ENCODE results near the gene DNAI7. TPM values are rescaled to one million over a fixed set of nuclear protein-coding genes. Genes with fewer than 3 reads are reported as not detected.

Gene DNAI7
- total and polyA plus RNA-seq, 7 donors = 0.13 to 1.2 (median 0.73) TPM; not detected in 3

DNA sequence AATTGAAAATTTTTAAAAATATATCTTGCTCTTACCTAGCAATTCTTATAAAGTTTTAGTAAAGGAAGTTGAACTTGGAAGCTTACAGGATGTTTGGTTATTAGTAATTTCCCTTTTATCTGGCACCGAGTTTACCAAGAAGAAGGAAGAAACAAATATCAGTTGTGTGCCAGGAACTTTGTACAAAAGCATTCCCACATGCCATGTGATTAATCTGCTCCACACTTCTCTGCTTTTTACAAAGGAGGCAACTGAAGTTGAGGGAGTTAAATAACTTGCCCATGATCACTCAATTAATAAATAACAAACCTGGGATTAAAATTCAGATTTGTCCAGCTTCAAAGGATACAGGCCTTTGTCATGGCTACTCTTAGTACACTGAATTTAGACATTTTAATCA lies 123.6 kb downstream of the DNAI7 start:
- TF ChIP-seq, protein P1, sequence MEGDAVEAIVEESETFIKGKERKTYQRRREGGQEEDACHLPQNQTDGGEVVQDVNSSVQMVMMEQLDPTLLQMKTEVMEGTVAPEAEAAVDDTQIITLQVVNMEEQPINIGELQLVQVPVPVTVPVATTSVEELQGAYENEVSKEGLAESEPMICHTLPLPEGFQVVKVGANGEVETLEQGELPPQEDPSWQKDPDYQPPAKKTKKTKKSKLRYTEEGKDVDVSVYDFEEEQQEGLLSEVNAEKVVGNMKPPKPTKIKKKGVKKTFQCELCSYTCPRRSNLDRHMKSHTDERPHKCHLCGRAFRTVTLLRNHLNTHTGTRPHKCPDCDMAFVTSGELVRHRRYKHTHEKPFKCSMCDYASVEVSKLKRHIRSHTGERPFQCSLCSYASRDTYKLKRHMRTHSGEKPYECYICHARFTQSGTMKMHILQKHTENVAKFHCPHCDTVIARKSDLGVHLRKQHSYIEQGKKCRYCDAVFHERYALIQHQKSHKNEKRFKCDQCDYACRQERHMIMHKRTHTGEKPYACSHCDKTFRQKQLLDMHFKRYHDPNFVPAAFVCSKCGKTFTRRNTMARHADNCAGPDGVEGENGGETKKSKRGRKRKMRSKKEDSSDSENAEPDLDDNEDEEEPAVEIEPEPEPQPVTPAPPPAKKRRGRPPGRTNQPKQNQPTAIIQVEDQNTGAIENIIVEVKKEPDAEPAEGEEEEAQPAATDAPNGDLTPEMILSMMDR (IDR thresholded peaks at IDR 0.05) = no peak
- TF ChIP-seq POLR2A (IDR thresholded peaks at IDR 0.05) = no peak
- TF ChIP-seq EP300 (IDR thresholded peaks at IDR 0.05) = no peak
- TF ChIP-seq POLR2AphosphoS5 (IDR thresholded peaks at IDR 0.05) = no peak
- no peaks in the 10 kb centered on the region for H3K4me1 ChIP-seq
- H3K27ac ChIP-seq = no peak overlapping the region
- no peak for DNase-seq
- H3K27me3 ChIP-seq = no peaks in the 10 kb centered on the region
- no peaks in the 10 kb centered on the region for H3K9me3 ChIP-seq
- H3K36me3 ChIP-seq = no peaks in the 10 kb centered on the region
- 40 to 47% methylated on average over 1 of the region's 1 CpG for WGBS, 2 donors
- H3K4me3 ChIP-seq = no peak overlapping the region
- intact Hi-C loops (cut with DNase I) = no loop called here

DNA sequence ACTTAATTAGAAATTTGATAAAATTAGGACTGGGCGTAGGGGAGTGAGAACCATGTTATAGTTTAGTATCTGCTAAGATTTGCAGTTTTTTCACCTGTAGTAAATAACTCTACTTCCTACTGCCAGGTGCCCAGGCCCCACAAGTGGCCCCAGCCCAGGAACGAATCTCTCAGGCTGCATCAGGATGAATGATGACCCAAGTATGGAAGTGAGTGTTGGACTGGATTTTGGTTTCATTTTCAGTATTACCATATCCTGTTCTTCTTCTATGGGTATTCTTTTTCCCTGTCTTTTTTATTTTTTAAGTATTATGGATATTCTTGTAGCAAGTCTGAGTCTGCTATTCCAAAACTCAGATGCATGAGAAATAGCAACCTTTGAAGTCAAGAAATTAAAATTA lies 125.7 kb downstream of the DNAI7 start:
- no peak for TF ChIP-seq EP300 (IDR thresholded peaks at IDR 0.05)
- TF ChIP-seq POLR2AphosphoS5 (IDR thresholded peaks at IDR 0.05) = no peak
- no peak for TF ChIP-seq POLR2A (IDR thresholded peaks at IDR 0.05)
- TF ChIP-seq, protein P1 (IDR thresholded peaks at IDR 0.05) = no peak
- Histone ChIP-seq H3K4me3 (no peak overlapping the region), H3K27ac (no peak overlapping the region), H3K27me3 (no peaks in the 10 kb centered on the region), H3K4me1 (no peaks in the 10 kb centered on the region), H3K36me3 (no peaks in the 10 kb centered on the region), H3K9me3 (no peaks in the 10 kb centered on the region)
- intact Hi-C loops (cut with DNase I) = no loop called here
- no peak for DNase-seq
- 56 to 66% methylated on average over 2 of the region's 2 CpGs for WGBS, 2 donors

DNA sequence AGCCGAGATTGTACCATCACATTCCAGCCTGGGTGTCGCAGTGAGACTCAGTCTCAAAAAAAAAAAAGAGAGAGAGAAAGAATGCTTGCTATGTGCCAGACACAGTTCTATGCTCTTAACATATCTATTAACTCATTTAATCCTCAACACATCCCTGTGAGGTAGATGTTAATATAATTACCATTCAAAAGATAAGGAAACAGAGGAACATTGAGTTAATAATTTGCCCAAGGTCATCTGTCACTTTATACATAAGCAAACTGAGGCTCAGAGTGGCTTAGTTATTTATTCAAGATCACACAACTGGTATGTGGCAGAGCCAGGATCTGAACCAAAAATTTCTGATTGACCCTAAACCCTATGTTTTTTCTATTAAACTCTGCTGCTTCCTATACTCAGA lies 129.9 kb downstream of the DNAI7 start:
- no peak overlapping the region for H3K4me3 ChIP-seq
- TF ChIP-seq, protein P1 (IDR thresholded peaks at IDR 0.05) = no peak
- TF ChIP-seq POLR2AphosphoS5 (IDR thresholded peaks at IDR 0.05) = no peak
- TF ChIP-seq POLR2A (IDR thresholded peaks at IDR 0.05) = no peak
- TF ChIP-seq EP300 (IDR thresholded peaks at IDR 0.05) = no peak
- DNase-seq = no peak
- H3K27ac ChIP-seq = no peak overlapping the region
- H3K4me1 ChIP-seq = no peaks in the 10 kb centered on the region
- 81 to 84% methylated on average over 2 of the region's 2 CpGs for WGBS, 2 donors
- intact Hi-C loops (cut with DNase I) = no loop called here
- no peaks in the 10 kb centered on the region for H3K9me3 ChIP-seq
- no peaks in the 10 kb centered on the region for H3K36me3 ChIP-seq
- no peaks in the 10 kb centered on the region for H3K27me3 ChIP-seq

DNA sequence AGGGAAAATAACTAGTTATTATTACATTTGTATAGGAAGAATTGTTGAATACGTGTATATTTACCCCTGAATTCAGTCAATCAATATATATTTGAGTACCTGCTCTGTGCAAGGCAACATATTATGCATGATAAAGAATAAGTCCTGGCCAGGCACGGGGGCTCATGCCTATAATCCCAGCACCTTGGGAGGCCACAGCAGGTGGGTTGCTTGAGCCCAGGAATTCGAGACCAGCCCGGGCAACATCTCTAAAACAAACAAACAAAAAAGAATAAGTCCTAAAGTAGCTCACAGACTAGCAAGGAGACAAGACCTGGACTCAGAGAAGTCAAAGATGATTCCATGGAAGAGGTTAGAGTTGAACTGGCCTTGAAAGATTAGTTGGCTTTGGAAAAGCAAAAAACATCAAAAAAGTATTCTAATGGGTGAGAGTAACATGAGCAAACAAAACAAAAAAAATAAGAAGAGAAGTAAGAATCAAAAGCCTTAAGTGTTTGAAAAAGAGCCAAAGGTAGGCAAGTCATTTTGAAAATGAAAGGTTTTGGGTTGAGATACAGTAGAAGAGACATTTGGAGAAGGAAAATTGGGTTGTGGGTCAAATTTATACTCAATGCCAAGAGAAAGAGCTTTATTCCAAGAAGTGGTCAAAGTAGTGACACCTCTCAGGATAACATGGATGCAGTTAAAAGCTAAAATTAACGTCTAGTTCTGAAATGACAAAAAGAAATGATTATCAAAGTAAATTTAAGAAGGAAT lies 130.9 kb downstream of the DNAI7 start:
- Histone ChIP-seq H3K9me3 (no peaks in the 10 kb centered on the region), H3K27me3 (no peaks in the 10 kb centered on the region), H3K4me1 (no peaks in the 10 kb centered on the region), H3K4me3 (no peak overlapping the region), H3K36me3 (no peaks in the 10 kb centered on the region), H3K27ac (no peak overlapping the region)
- DNase-seq = no peak
- TF ChIP-seq, protein P1 (IDR thresholded peaks at IDR 0.05) = no peak
- TF ChIP-seq EP300 (IDR thresholded peaks at IDR 0.05) (no peak), POLR2A (IDR thresholded peaks at IDR 0.05) (no peak), POLR2AphosphoS5 (IDR thresholded peaks at IDR 0.05) (no peak)
- 60 to 74% methylated on average over 5 of the region's 5 CpGs for WGBS, 2 donors
- intact Hi-C loops (cut with DNase I) = no loop called here

DNA sequence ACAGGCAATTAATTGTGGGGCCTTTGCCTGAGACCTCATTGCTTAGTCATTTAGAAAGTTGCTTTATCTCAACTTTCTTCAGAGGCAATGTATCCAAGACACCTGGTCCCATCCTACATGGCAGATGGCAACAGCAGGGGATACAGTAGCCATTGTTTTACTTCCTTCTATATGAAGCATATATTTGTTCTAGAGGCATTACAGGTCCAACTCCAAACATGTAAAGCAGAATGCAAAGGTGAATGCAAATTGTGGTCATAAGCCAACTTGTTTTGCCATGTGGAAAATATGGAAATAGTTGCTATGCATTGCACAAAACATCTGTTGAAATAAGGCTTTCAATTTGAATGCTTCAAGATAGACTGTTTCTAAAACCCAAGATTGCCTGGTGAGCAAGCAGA lies 136.3 kb downstream of the DNAI7 start:
- no peaks in the 10 kb centered on the region for H3K27me3 ChIP-seq
- DNase-seq = no peak
- H3K4me1 ChIP-seq = no peaks in the 10 kb centered on the region
- H3K9me3 ChIP-seq = no peaks in the 10 kb centered on the region
- no peak for TF ChIP-seq POLR2AphosphoS5 (IDR thresholded peaks at IDR 0.05)
- no peak for TF ChIP-seq POLR2A (IDR thresholded peaks at IDR 0.05)
- TF ChIP-seq, protein P1 (IDR thresholded peaks at IDR 0.05) = no peak
- no peak for TF ChIP-seq EP300 (IDR thresholded peaks at IDR 0.05)
- H3K4me3 ChIP-seq = no peak overlapping the region
- no peaks in the 10 kb centered on the region for H3K36me3 ChIP-seq
- no peak overlapping the region for H3K27ac ChIP-seq
- intact Hi-C loops (cut with DNase I) = no loop called here

Measured in sigmoid colon (tissue), 7 donors.